HL-60/S4 (cell line): ENCODE measurements around the gene LSAMP.
"Not testable (repeated sequence)": the region's sequence is repeated elsewhere in the genome, so short reads cannot be mapped to it uniquely, and the experiment has no call there.

ENCODE experiments used
- in situ Hi-C: fragments of 300-500 bp; cut with MboI; formaldehyde crosslinking; loops from 2 replicates; pipeline ENCODE4 v1.14.3; 2022; ENCODE audit warnings: low sequenced_read_pairs

The LSAMP gene

GRCh38 chr3:116127464-116127863, 317.8 kb downstream of the LSAMP start:
- in situ Hi-C loops = loop anchor here (25.0 kb wide), 1 partner anchor 635 kb away; no protein-coding TSS in a partner anchor

GRCh38 chr3:116124166-116124565, 321.1 kb downstream of the LSAMP start:
- in situ Hi-C loops = no loop called here

- in situ Hi-C loops = no loop called here
Observed at GRCh38 chr3:116118475-116119169, 326.7 kb downstream of the LSAMP start.

- in situ Hi-C loops = no loop called here
Observed at GRCh38 chr3:116114586-116114985, 330.7 kb downstream of the LSAMP start.

GRCh38 chr3:116112696-116113095, 332.6 kb downstream of the LSAMP start:
- in situ Hi-C loops = no loop called here

- in situ Hi-C loops = no loop called here
Observed at GRCh38 chr3:116111765-116112164, 333.5 kb downstream of the LSAMP start.

- in situ Hi-C loops = no loop called here
Observed at GRCh38 chr3:116103868-116104530, 341.3 kb downstream of the LSAMP start.

GRCh38 chr3:116102037-116102436, 343.2 kb downstream of the LSAMP start:
- in situ Hi-C loops = no loop called here

GRCh38 chr3:116097226-116097625, 348.1 kb downstream of the LSAMP start:
- in situ Hi-C loops = no loop called here

GRCh38 chr3:116096631-116097030, 348.7 kb downstream of the LSAMP start:
- in situ Hi-C loops = no loop called here

- in situ Hi-C loops = no loop called here
Observed at GRCh38 chr3:116093374-116093773, 351.9 kb downstream of the LSAMP start.

GRCh38 chr3:116087426-116087825, 357.9 kb downstream of the LSAMP start:
- in situ Hi-C loops = no loop called here

- in situ Hi-C loops = no loop called here
Observed at GRCh38 chr3:116084999-116085791, 360.1 kb downstream of the LSAMP start.

- in situ Hi-C loops = no loop called here
Observed at GRCh38 chr3:116083683-116084082, 361.6 kb downstream of the LSAMP start.

- in situ Hi-C loops = no loop called here
Observed at GRCh38 chr3:116078561-116078960, 366.7 kb downstream of the LSAMP start.

GRCh38 chr3:116077557-116077956, 367.7 kb downstream of the LSAMP start:
- in situ Hi-C loops = no loop called here

- in situ Hi-C loops = no loop called here
Observed at GRCh38 chr3:116077059-116077458, 368.2 kb downstream of the LSAMP start.

- in situ Hi-C loops = not testable (repeated sequence)
Observed at GRCh38 chr3:116070516-116071278, 374.6 kb downstream of the LSAMP start.

GRCh38 chr3:116070061-116070460, 375.2 kb downstream of the LSAMP start:
- in situ Hi-C loops = no loop called here

GRCh38 chr3:116069024-116069423, 376.3 kb downstream of the LSAMP start:
- in situ Hi-C loops = no loop called here

GRCh38 chr3:116067326-116067725, 378.0 kb downstream of the LSAMP start:
- in situ Hi-C loops = no loop called here
